Activated T-helper 2 cell treated with anti-CD3 and anti-CD28 coated beads, Interferon-gamma antibody, Interleukin-2, Interleukin-4, amounts not matched to agents 10 μg/mL and 5 μg/mL and 100 μg/mL, durations not matched to agents 14 hours and 24 hours and 36 hours (primary cell): ENCODE data around the gene GLIS2. TPM values are rescaled to one million over a fixed set of nuclear protein-coding genes. Genes with fewer than 3 reads are reported as not detected.

Source experiments
- DNase-seq: peaks from one replicate; pipeline ENCODE4 v3.0.0; 2021; ENCODE audit warnings: low spot score
- H3K27ac Mint-ChIP-seq: one replicate; pipeline ENCODE4 v1.8.0; 2021; ENCODE audit warnings: mixed read lengths
- H3K27me3 Mint-ChIP-seq: one replicate; pipeline ENCODE4 v1.8.0; 2021; ENCODE audit warnings: low read depth, mixed read lengths
- H3K36me3 Mint-ChIP-seq: one replicate; pipeline ENCODE4 v1.8.0; 2021; ENCODE audit warnings: low read depth, mixed read lengths
- H3K4me1 Mint-ChIP-seq: one replicate; pipeline ENCODE4 v1.8.0; 2021; ENCODE audit warnings: low read depth, mixed read lengths
- H3K4me3 Mint-ChIP-seq: one replicate; pipeline ENCODE4 v1.8.0; 2021; ENCODE audit warnings: low read depth, mild to moderate bottlenecking, moderate library complexity, mixed read lengths
- H3K9me3 Mint-ChIP-seq: one replicate; pipeline ENCODE4 v1.8.0; 2021; ENCODE audit warnings: mixed read lengths
- intact Hi-C: fragments of 100-400 bp; cut with micrococcal nuclease; formaldehyde crosslinking; loops from one replicate; pipeline ENCODE4 v1.15.1; 2023
- total RNA-seq: library from RNA; stranded (reverse); gene quantifications from 2 replicates; pipeline ENCODE4 v1.2.3, GENCODE V29; 2022

Gene GLIS2
- total RNA-seq, 1 donor from 2014 or later: 2.1 TPM

GRCh38 chr16:4376893-4377572, 61.2 kb downstream of the GLIS2 start:
- Mint-ChIP-seq H3K4me3 (no peak overlapping the region), H3K4me1 (no peaks in the 10 kb centered on the region), H3K9me3 (no peaks in the 10 kb centered on the region), H3K36me3 (peaks cover 3% of the 10 kb centered on the region), H3K27ac (no peak overlapping the region), H3K27me3 (no peaks in the 10 kb centered on the region)
- DNase-seq: no peak
- intact Hi-C loops: no loop called here

GRCh38 chr16:4377573-4378154, 61.8 kb downstream of the GLIS2 start:
- Mint-ChIP-seq H3K27ac (no peak overlapping the region), H3K36me3 (peaks cover 3% of the 10 kb centered on the region), H3K4me3 (no peak overlapping the region), H3K27me3 (no peaks in the 10 kb centered on the region), H3K9me3 (no peaks in the 10 kb centered on the region), H3K4me1 (no peaks in the 10 kb centered on the region)
- no peak for DNase-seq
- intact Hi-C loops: no loop called here

- Mint-ChIP-seq H3K27ac (no peak overlapping the region), H3K9me3 (no peaks in the 10 kb centered on the region), H3K4me1 (no peaks in the 10 kb centered on the region), H3K36me3 (peaks cover 6% of the 10 kb centered on the region), H3K27me3 (no peaks in the 10 kb centered on the region), H3K4me3 (no peak overlapping the region)
- no peak for DNase-seq
- intact Hi-C loops: no loop called here
Observed at GRCh38 chr16:4378161-4378666, 62.3 kb downstream of the GLIS2 start.

GRCh38 chr16:4378999-4379690, 63.3 kb downstream of the GLIS2 start:
- H3K36me3 Mint-ChIP-seq: peaks cover 5% of the 10 kb centered on the region
- no peak overlapping the region for H3K4me3 Mint-ChIP-seq
- H3K27me3 Mint-ChIP-seq: no peaks in the 10 kb centered on the region

GRCh38 chr16:4380119-4381063, 64.5 kb downstream of the GLIS2 start:
- Mint-ChIP-seq H3K36me3 (peaks cover 7% of the 10 kb centered on the region), H3K27me3 (no peaks in the 10 kb centered on the region), H3K4me1 (no peaks in the 10 kb centered on the region), H3K9me3 (no peaks in the 10 kb centered on the region), H3K27ac (no peak overlapping the region), H3K4me3 (no peak overlapping the region)
- no peak for DNase-seq
- intact Hi-C loops: no loop called here

More at GRCh38 chr16:4378999-4379690, 63.3 kb downstream of the GLIS2 start:
- Mint-ChIP-seq H3K27ac (no peak overlapping the region), H3K4me1 (no peaks in the 10 kb centered on the region), H3K9me3 (no peaks in the 10 kb centered on the region)
- intact Hi-C loops: no loop called here
- DNase-seq: no peak

- no peak for DNase-seq
- Mint-ChIP-seq H3K27me3 (no peaks in the 10 kb centered on the region), H3K4me1 (no peaks in the 10 kb centered on the region), H3K27ac (no peak overlapping the region), H3K9me3 (no peaks in the 10 kb centered on the region), H3K4me3 (no peak overlapping the region), H3K36me3 (peaks cover 8% of the 10 kb centered on the region)
- intact Hi-C loops: no loop called here
Observed at GRCh38 chr16:4381072-4381934, 65.4 kb downstream of the GLIS2 start.

GRCh38 chr16:4381935-4382794, 66.3 kb downstream of the GLIS2 start:
- intact Hi-C loops: no loop called here

GRCh38 chr16:4382795-4383357, 67.0 kb downstream of the GLIS2 start:
- Mint-ChIP-seq H3K27me3 (no peaks in the 10 kb centered on the region), H3K27ac (no peak overlapping the region), H3K4me3 (no peak overlapping the region), H3K4me1 (no peaks in the 10 kb centered on the region), H3K36me3 (peaks cover 12% of the 10 kb centered on the region), H3K9me3 (no peaks in the 10 kb centered on the region)
- intact Hi-C loops: no loop called here
- DNase-seq: no peak

More at GRCh38 chr16:4381935-4382794, 66.3 kb downstream of the GLIS2 start:
- Mint-ChIP-seq H3K4me3 (no peak overlapping the region), H3K27me3 (no peaks in the 10 kb centered on the region), H3K9me3 (no peaks in the 10 kb centered on the region), H3K4me1 (no peaks in the 10 kb centered on the region), H3K27ac (no peak overlapping the region), H3K36me3 (peaks cover 12% of the 10 kb centered on the region)
- DNase-seq: no peak

- no peak overlapping the region for H3K27ac Mint-ChIP-seq
- H3K4me3 Mint-ChIP-seq: no peak overlapping the region
- no peak for DNase-seq
- H3K4me1 Mint-ChIP-seq: no peaks in the 10 kb centered on the region
- H3K9me3 Mint-ChIP-seq: no peaks in the 10 kb centered on the region
- H3K36me3 Mint-ChIP-seq: peaks cover 12% of the 10 kb centered on the region
- intact Hi-C loops: no loop called here
- H3K27me3 Mint-ChIP-seq: no peaks in the 10 kb centered on the region
Observed at GRCh38 chr16:4383591-4384444, 68.0 kb downstream of the GLIS2 start.

- no peak for DNase-seq
- H3K36me3 Mint-ChIP-seq: peaks cover 12% of the 10 kb centered on the region
- intact Hi-C loops: no loop called here
Observed at GRCh38 chr16:4384509-4384942, 68.7 kb downstream of the GLIS2 start.

More at GRCh38 chr16:4384509-4384942, 68.7 kb downstream of the GLIS2 start:
- H3K9me3 Mint-ChIP-seq: no peaks in the 10 kb centered on the region
- H3K27me3 Mint-ChIP-seq: no peaks in the 10 kb centered on the region
- no peaks in the 10 kb centered on the region for H3K4me1 Mint-ChIP-seq
- no peak overlapping the region for H3K4me3 Mint-ChIP-seq
- H3K27ac Mint-ChIP-seq: no peak overlapping the region
